UCSD-AML1 (cell line): ENCODE results near the gene SLC66A1.
A peak's percentile ranks its signal among the peaks of the same experiment; 100 is the strongest.

Source experiments
- DNase-seq: peaks from one replicate; lab custom pipeline; 2025; ENCODE audit not compliant: unreplicated experiment; lab: John Stamatoyannopoulos, UW

The SLC66A1 gene

DNA sequence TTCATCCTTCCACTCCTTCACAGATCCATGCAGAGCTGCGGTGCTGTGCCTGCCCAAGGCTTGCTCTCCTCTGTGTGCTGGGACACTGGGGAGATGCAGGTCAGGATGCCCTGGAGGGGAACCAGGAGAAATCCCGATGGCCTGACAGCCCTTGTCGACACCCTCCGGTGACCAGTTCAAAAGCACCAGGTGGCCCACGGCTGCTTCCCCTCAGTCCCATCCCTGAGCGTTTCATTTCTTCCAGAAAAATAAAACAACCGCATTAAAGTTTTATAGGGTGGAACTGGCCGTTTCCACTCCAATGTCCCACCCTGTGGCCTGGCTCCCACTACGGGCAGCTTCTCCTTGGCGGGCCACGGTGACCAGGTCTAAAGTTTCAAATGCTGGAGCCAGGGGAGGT, 48.3 kb downstream of the SLC66A1 start:
- DNase-seq, result no peak

DNA sequence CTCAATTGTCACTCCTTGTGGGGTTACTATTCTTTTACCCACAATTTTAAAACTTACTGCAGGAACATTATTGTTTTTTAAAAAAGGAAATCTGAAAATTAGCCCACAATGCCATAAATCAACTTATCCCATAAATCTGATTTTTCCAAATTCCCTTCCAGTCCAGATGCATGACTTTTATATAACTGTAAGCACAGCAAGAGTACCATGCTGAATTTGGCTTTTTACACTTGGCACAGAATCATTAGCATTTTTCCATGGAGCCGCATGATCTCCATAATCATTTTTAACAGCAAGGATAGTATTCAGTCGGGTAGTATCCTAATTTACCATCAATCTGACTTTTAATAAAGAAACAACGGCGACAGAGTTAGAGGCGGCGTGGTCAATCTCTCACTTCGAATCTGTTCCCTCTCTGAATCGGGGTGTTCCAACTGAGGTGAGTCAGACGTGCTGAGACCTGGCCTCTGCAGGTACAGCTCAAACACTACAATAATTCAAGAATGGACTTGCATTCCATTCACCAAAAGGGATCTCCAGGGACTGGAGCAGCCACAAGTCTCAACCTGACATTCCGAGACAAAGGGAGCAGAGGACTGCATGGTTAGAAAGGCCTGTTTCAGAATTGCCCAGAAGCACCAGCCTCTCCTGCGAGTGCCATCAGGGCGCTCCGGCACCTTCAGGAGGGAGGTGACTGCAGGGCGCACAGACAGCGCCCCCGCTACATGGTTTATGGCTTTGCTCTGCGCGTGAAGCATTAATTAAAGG, 48.9 kb downstream of the SLC66A1 start:
- DNase-seq, result no peak

DNA sequence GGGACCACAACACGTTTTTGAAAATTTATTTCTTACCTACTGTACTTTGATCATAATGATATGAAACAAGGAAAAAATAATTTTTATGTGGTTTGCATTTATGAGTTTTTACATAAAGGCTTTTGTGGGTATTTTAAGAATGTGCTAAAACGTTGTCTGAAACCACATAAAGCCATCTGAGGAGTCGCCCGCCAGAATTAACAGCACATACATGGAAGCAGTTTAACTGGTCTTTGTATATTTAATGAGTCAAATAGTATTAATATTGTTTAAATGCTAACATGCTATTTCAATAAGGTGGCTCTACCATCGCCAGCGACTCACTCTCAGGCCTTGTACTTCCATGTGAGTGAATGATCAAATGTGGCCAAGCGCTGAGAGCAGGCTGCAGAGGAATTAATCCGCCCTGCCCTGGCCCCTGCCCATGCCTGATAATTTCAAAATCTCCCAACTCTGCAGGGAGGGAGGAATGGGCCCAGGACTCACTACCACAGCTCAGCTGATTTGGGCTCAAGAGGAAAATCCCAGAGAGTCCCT, 49.6 kb downstream of the SLC66A1 start:
- DNase-seq, result no peak

DNA sequence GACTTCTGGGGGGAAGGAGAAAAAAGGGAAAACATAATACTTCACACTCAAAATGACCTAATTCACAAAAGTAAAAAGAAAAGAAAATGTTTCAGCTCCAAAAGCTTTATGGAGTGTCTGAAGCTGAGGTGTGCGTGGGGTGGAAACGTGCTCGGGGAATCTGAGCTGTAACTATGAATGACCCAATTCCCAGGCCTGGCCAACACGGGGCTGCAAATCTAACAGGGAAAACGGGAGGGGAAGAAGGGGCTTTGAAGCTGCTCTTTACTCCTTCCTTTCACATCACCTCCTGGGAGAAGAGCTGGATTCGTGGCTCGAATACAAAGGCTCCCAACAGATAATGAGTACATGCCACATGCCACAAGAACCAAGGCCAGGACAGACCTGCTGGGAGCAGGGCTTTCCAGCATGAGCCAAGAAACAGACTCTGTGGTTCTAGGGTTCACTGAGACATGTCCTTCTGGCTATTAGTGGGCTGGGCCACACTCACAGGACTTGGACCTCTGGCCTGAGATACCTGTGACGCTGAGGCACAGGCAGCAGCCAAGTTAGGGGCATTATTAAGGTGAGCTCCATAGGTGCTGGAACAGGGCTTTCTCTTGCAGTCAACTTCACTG, 51.5 kb downstream of the SLC66A1 start:
- DNase-seq, result no peak

DNA sequence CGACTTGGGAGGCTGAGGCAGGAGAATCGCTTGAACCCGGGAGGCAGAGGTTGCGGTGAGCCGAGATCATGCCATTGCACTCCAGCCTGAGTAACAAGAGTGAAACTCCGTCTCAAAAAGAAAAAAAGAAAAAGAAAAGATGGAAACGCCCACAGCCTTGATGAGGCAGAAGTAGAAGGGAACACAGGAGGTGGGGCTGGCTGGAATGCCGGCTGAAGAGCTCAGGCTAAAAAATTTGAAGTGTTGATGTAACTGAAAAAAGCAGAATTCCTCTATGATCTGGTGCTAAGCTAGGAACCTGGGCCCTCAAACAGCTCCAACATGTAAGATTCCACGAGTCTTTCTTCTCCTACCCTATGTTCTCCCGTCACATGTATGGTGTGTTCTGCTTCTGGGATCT, 53.6 kb downstream of the SLC66A1 start:
- DNase-seq, result no peak

DNA sequence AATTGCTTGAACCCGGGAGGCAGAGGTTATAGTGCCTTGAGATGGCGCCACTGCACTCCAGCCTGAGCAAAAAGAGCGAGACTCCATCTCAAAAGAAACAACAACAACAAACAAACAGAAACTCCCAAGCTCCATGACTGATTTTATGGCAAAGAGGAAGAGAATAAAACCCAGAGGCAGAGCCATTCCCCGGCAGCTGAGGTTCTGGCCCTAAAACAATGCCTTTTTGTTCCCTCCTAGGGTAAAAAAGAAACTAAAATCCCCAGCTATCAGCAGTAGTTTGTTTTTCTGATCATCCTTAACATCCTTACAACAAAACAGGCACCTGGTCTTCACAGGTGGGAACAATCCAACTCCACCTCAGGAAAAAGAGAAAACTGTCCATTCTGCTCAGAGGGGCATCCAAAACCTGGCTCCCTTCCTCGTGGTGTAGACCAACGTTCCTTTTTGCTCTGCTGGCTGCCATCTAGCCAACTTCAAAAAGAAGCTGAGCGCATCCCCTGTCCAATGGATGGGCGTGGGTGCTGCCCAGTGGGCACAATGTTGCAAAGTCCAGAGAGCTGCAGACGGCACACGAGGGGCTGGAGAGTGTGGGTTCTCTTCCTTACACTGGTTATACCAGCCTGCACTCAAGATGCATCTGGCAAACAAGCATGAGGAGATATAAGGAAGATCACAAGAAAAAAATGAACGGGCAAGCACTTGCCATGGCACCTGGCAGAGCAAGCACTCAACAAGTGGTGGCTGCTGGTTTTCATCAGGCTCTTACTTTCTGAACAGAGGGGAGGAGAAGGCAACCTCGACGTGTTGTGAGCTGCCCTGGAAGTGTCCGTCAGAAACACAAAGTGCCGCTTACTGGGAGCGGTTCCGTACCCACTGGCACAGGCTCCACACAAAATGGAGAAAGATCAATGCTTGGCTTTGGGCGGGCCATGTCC, 54.7 kb downstream of the SLC66A1 start:
- DNase-seq, result no peak

DNA sequence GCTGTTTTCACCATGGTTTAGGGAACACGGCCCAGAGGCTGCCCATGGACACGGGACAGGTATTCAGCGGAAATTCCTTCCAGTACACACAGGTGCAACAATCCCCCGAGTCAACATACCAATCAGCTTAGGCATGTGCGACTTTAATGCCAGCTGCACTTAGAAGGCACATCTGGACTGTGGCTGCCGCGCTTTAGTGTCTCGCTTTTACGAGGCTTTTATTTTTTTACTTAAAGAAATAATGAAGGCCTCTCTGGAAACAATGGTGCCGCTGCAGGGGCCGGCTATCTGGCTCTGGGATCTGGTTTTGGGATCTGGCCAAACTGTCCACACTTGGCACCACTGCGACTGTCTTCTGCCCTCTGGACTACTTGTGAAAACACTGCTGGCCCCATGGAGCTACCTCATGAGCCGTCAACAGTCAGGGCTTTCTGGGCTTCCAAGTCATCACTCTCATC, 55.5 kb downstream of the SLC66A1 start:
- DNase-seq, result no peak

DNA sequence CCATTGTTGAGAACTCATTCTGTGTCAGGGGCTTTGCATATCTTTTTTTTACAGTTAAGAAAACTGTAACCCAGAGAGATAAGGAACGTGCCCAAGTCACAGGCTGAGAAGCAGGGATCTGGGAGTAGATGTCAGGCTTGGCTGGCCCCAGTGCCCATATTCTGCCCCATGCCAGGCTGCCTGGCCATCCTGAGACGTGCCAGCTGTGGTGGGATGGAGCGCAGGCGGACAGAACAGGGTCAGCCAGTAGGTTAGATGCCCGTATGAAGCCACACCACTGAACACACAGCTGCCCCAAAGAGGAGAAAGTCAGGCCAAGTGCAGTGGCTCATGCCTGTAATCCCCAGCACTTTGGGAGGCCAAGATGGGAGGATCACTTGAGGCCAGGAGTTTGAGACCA, 55.9 kb downstream of the SLC66A1 start:
- no peak for DNase-seq

DNA sequence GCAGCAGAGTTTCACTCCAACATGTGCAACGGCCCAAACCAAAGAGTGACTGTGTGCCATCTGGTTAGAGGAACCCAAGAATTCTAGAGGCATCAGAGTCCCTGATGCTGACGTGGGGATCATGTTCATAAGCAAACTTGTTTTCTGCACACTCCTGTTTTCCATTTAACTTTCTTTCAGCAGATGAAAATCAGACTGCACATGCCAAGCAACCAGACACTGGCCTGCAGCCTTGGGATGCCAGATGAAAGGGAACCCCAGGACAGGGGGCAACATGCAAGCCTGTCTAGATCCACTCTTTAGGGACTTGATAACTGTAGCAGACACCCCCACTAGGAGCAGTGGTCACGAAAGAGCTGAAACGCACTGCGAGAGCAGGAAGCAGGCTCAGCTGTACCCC, 56.8 kb downstream of the SLC66A1 start:
- DNase-seq, result no peak

DNA sequence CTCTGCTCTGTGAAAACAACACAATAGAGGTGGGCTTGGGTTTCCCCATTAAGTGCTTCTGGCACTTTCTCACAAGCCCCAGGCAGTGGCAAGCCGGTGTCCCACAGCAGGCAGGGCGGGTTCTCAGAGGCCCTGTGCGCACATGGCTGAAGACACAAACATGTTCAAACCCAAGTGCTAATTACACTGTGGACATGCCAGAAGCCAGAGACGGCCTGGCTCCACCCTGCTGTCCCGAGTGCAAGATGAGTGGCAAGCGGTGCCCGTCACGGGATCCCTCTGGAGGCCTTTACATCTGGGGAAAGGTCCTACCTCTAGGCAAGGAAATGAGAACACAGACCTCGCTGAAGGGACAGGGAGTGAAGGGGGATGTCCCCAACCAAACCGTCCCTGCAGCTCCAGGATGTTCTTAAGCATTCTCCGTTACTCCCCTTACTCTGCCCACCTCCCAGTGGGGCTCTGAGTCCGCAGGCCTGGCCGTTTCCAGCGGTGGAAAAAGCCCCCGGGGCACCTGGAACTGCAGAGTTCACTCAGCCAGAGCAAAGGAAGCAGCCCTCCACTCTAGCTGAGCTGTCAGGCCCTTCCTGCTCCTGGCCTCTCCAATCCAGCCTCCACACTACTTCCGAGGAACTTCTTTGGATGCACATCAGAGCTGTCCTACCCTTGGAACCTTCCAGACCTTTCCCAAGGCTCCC, 57.4 kb downstream of the SLC66A1 start:
- no peak for DNase-seq

DNA sequence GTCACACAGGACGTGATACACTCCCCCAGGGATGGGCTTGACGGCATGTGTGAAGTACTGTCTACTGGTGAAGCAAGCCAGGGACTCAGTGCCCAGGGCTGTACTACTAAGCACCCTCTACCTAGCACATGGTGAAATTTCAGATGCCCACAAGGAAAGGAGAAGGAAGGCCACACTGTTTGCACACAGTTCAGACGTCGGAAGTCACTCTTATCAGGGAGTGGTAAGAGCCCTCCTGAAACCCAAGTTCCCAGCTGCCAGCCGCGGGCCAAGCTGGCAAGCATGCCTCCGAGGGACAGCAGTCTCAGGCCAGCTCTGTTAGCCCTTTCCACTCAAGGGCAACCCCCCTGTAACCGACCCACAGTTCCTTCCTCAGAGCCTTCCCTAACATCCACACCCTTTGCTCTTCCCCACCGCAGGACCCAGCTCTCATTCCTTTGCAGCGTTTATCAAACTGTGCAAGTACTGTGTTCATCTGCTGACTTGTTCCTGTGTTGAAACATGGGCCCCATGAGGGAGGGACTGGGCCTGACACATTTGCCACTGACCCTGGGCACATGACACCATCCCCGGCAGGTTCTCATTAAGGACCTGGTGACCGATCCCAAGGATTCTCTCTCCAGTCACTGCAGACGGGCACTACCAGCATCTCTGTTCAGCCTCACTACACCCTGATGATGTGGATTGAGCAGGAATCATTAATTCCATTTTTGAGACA, 58.5 kb downstream of the SLC66A1 start:
- peak; percentile 64 for DNase-seq

DNA sequence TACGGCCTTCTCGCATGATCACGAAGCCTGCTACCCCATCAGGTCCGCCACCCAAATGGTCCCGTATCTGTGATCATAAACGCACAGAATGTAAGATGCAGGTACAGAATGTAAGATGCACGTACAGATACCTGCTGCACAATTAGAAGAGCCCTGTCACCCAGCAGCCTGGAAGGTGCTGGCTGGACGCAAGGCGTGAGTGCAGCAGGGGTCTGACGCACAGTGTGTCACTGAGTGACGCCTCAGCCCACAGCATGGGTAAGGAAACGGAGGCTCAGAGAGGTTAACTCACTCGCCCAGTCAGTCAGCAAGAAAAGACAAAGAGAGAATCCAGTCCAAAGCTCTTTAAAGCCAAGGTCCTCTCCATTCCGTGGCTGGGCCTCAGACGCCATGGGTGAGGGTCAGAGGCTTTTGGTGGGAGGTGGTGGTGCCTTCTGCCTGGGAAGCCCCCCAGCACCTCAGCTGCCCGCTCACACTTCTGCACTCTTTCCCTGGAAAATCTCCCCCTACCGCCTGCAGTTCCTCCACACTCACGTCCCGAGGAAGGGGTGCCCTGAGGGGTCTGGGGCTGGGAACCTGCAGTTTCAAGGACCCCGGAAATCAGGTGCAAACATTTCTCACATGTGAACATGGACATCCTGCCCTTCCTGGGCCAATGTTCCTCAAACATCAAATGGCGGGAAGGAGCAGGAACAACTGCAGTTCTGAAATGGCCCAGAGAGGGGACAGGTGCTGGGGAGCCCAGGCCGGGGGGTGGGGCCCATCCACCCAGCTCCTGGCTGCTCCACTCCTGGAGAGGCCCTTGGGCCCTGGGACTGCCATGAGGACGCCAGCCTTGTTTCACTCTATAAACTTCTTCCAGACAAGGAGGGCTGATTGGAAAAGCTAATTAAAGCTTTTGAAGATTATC, 59.4 kb downstream of the SLC66A1 start:
- no peak for DNase-seq

DNA sequence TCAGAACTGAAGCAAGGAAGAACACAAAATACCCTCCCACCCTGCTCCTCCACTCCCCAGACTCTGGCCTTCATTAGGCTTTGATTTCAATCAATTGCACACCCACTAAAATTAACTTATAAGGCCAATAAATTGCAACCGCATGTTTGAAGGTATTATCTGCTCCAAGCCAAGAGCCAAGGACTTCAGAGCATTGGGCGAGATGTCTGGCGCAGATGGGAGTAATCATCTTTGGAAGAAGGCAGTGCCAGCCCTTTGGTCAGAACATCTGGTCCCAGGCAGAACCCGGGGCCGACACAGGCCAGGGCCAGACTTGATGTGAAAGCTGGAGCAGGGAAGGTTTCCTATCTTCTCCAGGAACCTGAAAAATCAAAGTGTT, 60.0 kb downstream of the SLC66A1 start:
- DNase-seq, result no peak

DNA sequence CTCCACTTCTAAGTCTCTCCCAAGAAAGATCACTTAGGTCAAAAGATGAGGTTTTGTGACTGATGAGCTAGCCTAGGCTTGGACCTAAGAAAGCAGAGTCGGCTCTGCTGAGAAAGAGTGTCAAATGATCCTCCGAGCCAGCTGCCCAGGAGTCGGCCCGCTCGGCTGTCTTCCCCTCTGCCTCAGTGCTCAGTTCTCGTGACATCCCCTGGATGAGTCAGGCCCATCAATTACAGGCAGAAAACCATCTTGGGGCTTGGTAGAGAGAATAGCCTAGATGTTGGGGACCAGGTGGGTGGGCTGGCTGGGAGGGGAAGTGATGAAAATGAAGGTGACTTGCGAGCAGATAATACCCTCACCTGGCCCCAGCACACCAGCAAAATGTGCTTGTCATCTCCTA, 60.5 kb downstream of the SLC66A1 start:
- DNase-seq, result no peak

DNA sequence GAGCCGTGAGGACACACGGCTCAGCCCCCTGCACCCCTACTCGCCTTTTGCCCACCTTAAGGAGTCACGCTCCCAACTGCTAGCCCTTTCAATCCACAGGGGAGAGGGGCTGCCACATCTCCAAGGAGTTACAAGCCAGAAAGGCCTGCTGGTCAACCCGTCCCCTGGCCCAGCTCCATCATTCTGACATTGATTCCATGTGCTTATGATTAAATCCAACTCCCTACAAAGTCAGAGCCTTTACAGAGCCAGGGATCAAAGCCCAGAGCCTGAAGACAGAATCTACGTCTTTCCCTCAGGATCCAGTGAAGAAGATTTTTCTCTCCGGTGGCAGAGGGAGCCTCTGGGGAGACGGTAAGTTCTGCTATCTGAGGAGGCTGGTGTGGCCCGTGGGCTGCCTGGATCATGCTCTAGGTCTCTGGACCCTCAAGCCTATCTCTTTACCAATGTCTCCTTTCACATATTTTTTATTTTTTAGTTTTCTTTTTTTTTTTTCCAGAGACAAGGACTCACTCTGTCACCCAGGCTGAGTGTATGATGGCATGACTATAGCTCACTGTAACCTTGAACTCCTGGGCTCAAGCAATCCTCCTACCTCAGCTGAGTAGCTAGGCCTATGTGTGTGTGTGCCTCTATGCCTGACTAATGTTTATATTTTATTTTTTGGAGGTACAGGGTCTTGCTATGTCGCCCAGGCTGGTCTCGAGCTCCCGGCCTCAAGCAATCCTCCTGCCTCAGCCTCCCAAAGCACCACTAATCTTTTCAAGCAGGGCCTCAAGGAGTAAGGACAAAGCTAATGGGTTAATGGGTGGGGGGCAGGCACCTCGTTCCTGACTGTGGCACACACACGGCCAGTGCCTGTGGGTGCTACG, 61.3 kb downstream of the SLC66A1 start:
- no peak for DNase-seq

DNA sequence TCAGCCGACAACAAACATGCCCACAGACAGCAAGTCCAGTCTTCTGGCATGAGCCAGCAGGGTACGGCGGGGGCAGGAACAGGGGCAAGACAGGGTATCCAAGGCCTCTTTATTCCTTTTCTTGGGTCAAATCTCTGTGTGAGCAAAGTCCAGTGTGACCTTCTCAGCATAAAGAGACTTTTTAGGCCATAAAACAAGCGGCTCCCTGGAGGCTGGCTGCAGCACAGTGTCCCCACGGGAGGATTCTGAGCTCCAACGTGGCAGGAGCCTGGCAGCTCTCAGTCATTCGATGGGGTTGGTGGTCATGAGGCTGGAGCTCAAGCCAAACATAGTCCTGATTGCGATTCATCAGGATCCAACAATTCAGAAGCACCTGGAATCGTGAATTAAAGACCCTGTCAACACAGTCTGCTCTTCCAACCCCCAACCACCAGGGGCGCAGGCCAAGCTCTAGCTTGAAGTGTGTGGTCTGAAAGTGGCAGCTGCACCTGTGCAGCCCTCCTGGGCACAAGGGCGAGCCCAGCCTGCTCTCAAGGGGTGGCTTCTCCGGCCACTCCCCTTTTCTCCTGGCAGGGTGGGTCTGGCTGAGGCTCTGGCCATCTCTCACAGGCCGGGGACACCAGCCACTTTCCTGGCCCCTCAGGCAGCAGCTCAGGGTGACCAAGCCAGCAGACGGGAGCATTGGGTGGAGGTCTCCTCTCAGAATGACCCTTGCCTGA, 62.1 kb downstream of the SLC66A1 start:
- DNase-seq, result no peak

DNA sequence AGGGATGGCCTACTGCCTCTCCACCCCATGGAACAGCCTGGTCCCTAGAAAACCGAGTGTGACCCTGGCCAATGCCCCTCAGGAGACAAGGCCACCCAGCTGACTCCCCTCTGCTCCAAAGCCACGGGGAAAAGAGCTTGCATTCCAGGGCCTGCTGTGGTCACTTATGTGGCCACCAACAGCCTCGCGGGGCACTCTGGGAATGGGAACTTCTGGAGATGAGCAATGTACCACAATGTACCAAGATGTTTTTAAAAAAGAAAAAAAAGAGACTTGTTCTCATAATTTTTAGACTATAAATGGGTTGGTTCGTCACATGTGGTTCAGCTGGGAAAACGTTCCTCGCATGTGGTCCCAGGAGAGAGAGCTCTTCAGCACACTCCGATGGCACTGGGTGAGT, 62.8 kb downstream of the SLC66A1 start:
- no peak for DNase-seq
